ENCODE data around the gene CACNA1C. TPM values are rescaled to one million over a fixed set of nuclear protein-coding genes. Genes with fewer than 3 reads are reported as not detected.

CACNA1C gene
- total RNA-seq, 5 donors from 2014 or later (not counting 1 experiment from before 2014, with no cell fraction given) = 0.10 to 0.26 (median 0.16) TPM

- Histone ChIP-seq H3K36me3 (ENCODE audit: control insufficient read depth in 2 of 2, extremely low read depth in 1 of 2, insufficient read depth in 1 of 2, low read length in 1 of 2) (no peaks in the 10 kb centered on the region), H3K27ac (ENCODE audit: low read length) (no peak overlapping the region), H3K27me3 (replicated peaks in 1 of 2; ENCODE audit: control insufficient read depth in 2 of 2, extremely low read depth in 1 of 2, insufficient read depth in 2 of 2, low read length in 1 of 2) (peaks cover 0 to 11% of the 10 kb centered on the region in 2 experiments), H3K4me1 (ENCODE audit: control insufficient read depth in 1 of 2, extremely low read depth in 1 of 2, insufficient read depth in 2 of 2, low read length in 2 of 2) (no peaks in the 10 kb centered on the region), H3K9me3 (no peaks in the 10 kb centered on the region), H3K4me3 (ENCODE audit: control insufficient read depth in 1 of 2, extremely low read depth in 1 of 2, low read length in 1 of 2) (no peak overlapping the region)
- no peak overlapping the region for H3K4me3 Mint-ChIP-seq
- CTCF ChIA-PET = no interaction called here
- no peaks in the 10 kb centered on the region for H3K9me3 Mint-ChIP-seq
- WGBS (ENCODE audit: insufficient coverage) = no CpG with 5 or more reads among the region's 3 CpGs
- DNase-seq = no peak
- H3K4me1 Mint-ChIP-seq = no peaks in the 10 kb centered on the region
- H3K27me3 Mint-ChIP-seq = peaks cover 0 to 7% of the 10 kb centered on the region in 2 donors
- no peaks in the 10 kb centered on the region for H3K36me3 Mint-ChIP-seq
- no peak for ATAC-seq (replicated peaks in 1 of 4)
- H3K27ac Mint-ChIP-seq = no peak overlapping the region
- POLR2A ChIA-PET = no interaction called here
These were observed 333.8 kb downstream of the CACNA1C start for GRCh38 chr12:2386566-2386965.

- CTCF ChIA-PET = no interaction called here
- POLR2A ChIA-PET = no interaction called here
- no peaks in the 10 kb centered on the region for H3K36me3 ChIP-seq (ENCODE audit: control insufficient read depth in 2 of 2, extremely low read depth in 1 of 2, insufficient read depth in 1 of 2, low read length in 1 of 2)
- ATAC-seq (replicated peaks in 1 of 4) (no peak), DNase-seq (no peak)
- H3K9me3 ChIP-seq = no peaks in the 10 kb centered on the region
- H3K4me1 ChIP-seq (ENCODE audit: control insufficient read depth in 1 of 2, extremely low read depth in 1 of 2, insufficient read depth in 2 of 2, low read length in 2 of 2) = no peaks in the 10 kb centered on the region
- H3K27me3 ChIP-seq (replicated peaks in 1 of 2; ENCODE audit: control insufficient read depth in 2 of 2, extremely low read depth in 1 of 2, insufficient read depth in 2 of 2, low read length in 1 of 2) = peaks cover 0 to 8% of the 10 kb centered on the region in 2 experiments
- Mint-ChIP-seq H3K9me3 (no peaks in the 10 kb centered on the region), H3K4me3 (no peak overlapping the region), H3K4me1 (no peaks in the 10 kb centered on the region), H3K27ac (no peak overlapping the region), H3K27me3 (peaks cover 0 to 7% of the 10 kb centered on the region in 2 donors), H3K36me3 (no peaks in the 10 kb centered on the region)
- 33% methylated on average over 12 of the region's 12 CpGs for WGBS (ENCODE audit: insufficient coverage)
- no peak overlapping the region for H3K4me3 ChIP-seq (ENCODE audit: control insufficient read depth in 1 of 2, extremely low read depth in 1 of 2, low read length in 1 of 2)
- H3K27ac ChIP-seq (ENCODE audit: low read length) = no peak overlapping the region
These were observed 334.5 kb downstream of the CACNA1C start for GRCh38 chr12:2387103-2387834.

- no peaks in the 10 kb centered on the region for H3K4me1 ChIP-seq (ENCODE audit: control insufficient read depth in 1 of 2, extremely low read depth in 1 of 2, insufficient read depth in 2 of 2, low read length in 2 of 2)
- Mint-ChIP-seq H3K9me3 (no peaks in the 10 kb centered on the region), H3K36me3 (no peaks in the 10 kb centered on the region), H3K4me1 (no peaks in the 10 kb centered on the region), H3K27ac (no peak overlapping the region), H3K27me3 (peaks cover 0 to 7% of the 10 kb centered on the region in 2 donors), H3K4me3 (no peak overlapping the region)
- no peaks in the 10 kb centered on the region for H3K9me3 ChIP-seq
- no peak overlapping the region for H3K4me3 ChIP-seq (ENCODE audit: control insufficient read depth in 1 of 2, extremely low read depth in 1 of 2, low read length in 1 of 2)
- DNase-seq (no peak), ATAC-seq (replicated peaks in 1 of 4) (no peak)
- peaks cover 0 to 8% of the 10 kb centered on the region in 2 experiments for H3K27me3 ChIP-seq (replicated peaks in 1 of 2; ENCODE audit: control insufficient read depth in 2 of 2, extremely low read depth in 1 of 2, insufficient read depth in 2 of 2, low read length in 1 of 2)
- no peaks in the 10 kb centered on the region for H3K36me3 ChIP-seq (ENCODE audit: control insufficient read depth in 2 of 2, extremely low read depth in 1 of 2, insufficient read depth in 1 of 2, low read length in 1 of 2)
- WGBS (ENCODE audit: insufficient coverage) = 92% methylated on average over 4 of the region's 5 CpGs
- no peak overlapping the region for H3K27ac ChIP-seq (ENCODE audit: low read length)
- ChIA-PET POLR2A (no interaction called here), CTCF (interaction anchor here in 1 of 2 donors (1.0 kb wide), 1 partner anchor 35 kb away, joined by 4 read pairs; no protein-coding TSS in a partner anchor)
These were observed 336.4 kb downstream of the CACNA1C start for GRCh38 chr12:2389079-2389790.

GRCh38 chr12:2390133-2390532, 337.3 kb downstream of the CACNA1C start:
- ChIA-PET CTCF (interaction anchor here (0.7 to 1.0 kb wide), 2 partner anchors 34 to 783 kb away, joined by 3 to 4 read pairs; no protein-coding TSS in a partner anchor), POLR2A (no interaction called here)
- Mint-ChIP-seq H3K27ac (no peak overlapping the region), H3K36me3 (no peaks in the 10 kb centered on the region), H3K9me3 (no peaks in the 10 kb centered on the region), H3K4me3 (no peak overlapping the region), H3K27me3 (peaks cover 0 to 4% of the 10 kb centered on the region in 2 donors), H3K4me1 (no peaks in the 10 kb centered on the region)
- 85% methylated on average over 3 of the region's 4 CpGs for WGBS (ENCODE audit: insufficient coverage)
- no peaks in the 10 kb centered on the region for H3K36me3 ChIP-seq (ENCODE audit: control insufficient read depth in 2 of 2, extremely low read depth in 1 of 2, insufficient read depth in 1 of 2, low read length in 1 of 2)
- ATAC-seq (replicated peaks in 1 of 4) = no peak
- H3K27me3 ChIP-seq (replicated peaks in 1 of 2; ENCODE audit: control insufficient read depth in 2 of 2, extremely low read depth in 1 of 2, insufficient read depth in 2 of 2, low read length in 1 of 2) = peaks cover 0 to 8% of the 10 kb centered on the region in 2 experiments
- H3K4me3 ChIP-seq (ENCODE audit: control insufficient read depth in 1 of 2, extremely low read depth in 1 of 2, low read length in 1 of 2) = no peak overlapping the region
- no peak for DNase-seq
- no peaks in the 10 kb centered on the region for H3K4me1 ChIP-seq (ENCODE audit: control insufficient read depth in 1 of 2, extremely low read depth in 1 of 2, insufficient read depth in 2 of 2, low read length in 2 of 2)
- H3K9me3 ChIP-seq = no peaks in the 10 kb centered on the region
- no peak overlapping the region for H3K27ac ChIP-seq (ENCODE audit: low read length)

- DNase-seq (no peak), ATAC-seq (replicated peaks in 1 of 4) (no peak)
- Mint-ChIP-seq H3K36me3 (no peaks in the 10 kb centered on the region), H3K27me3 (peaks cover 0 to 2% of the 10 kb centered on the region in 2 donors), H3K4me1 (no peaks in the 10 kb centered on the region), H3K27ac (no peak overlapping the region), H3K9me3 (no peaks in the 10 kb centered on the region), H3K4me3 (no peak overlapping the region)
- H3K4me1 ChIP-seq (ENCODE audit: control insufficient read depth in 1 of 2, extremely low read depth in 1 of 2, insufficient read depth in 2 of 2, low read length in 2 of 2) = no peaks in the 10 kb centered on the region
- H3K9me3 ChIP-seq = no peaks in the 10 kb centered on the region
- 87% methylated on average over 10 of the region's 10 CpGs for WGBS (ENCODE audit: insufficient coverage)
- peaks cover 0 to 8% of the 10 kb centered on the region in 2 experiments for H3K27me3 ChIP-seq (replicated peaks in 1 of 2; ENCODE audit: control insufficient read depth in 2 of 2, extremely low read depth in 1 of 2, insufficient read depth in 2 of 2, low read length in 1 of 2)
- H3K36me3 ChIP-seq (ENCODE audit: control insufficient read depth in 2 of 2, extremely low read depth in 1 of 2, insufficient read depth in 1 of 2, low read length in 1 of 2) = no peaks in the 10 kb centered on the region
- ChIA-PET POLR2A (no interaction called here), CTCF (interaction anchor here in 1 of 2 donors (0.7 kb wide), 1 partner anchor 782 kb away, joined by 3 read pairs; no protein-coding TSS in a partner anchor)
- no peak overlapping the region for H3K27ac ChIP-seq (ENCODE audit: low read length)
- no peak overlapping the region for H3K4me3 ChIP-seq (ENCODE audit: control insufficient read depth in 1 of 2, extremely low read depth in 1 of 2, low read length in 1 of 2)
These were observed 338.1 kb downstream of the CACNA1C start for GRCh38 chr12:2390850-2391390.

- no peaks in the 10 kb centered on the region for H3K4me1 Mint-ChIP-seq
- H3K36me3 Mint-ChIP-seq = no peaks in the 10 kb centered on the region
- 90% methylated on average over 2 of the region's 9 CpGs for WGBS (ENCODE audit: insufficient coverage)
- Histone ChIP-seq H3K27me3 (replicated peaks in 1 of 2; ENCODE audit: control insufficient read depth in 2 of 2, extremely low read depth in 1 of 2, insufficient read depth in 2 of 2, low read length in 1 of 2) (peaks cover 0 to 8% of the 10 kb centered on the region in 2 experiments), H3K4me3 (ENCODE audit: control insufficient read depth in 1 of 2, extremely low read depth in 1 of 2, low read length in 1 of 2) (no peak overlapping the region), H3K9me3 (no peaks in the 10 kb centered on the region), H3K27ac (ENCODE audit: low read length) (no peak overlapping the region), H3K36me3 (ENCODE audit: control insufficient read depth in 2 of 2, extremely low read depth in 1 of 2, insufficient read depth in 1 of 2, low read length in 1 of 2) (no peaks in the 10 kb centered on the region), H3K4me1 (ENCODE audit: control insufficient read depth in 1 of 2, extremely low read depth in 1 of 2, insufficient read depth in 2 of 2, low read length in 2 of 2) (no peaks in the 10 kb centered on the region)
- ATAC-seq (replicated peaks in 1 of 4) (no peak), DNase-seq (no peak)
- H3K9me3 Mint-ChIP-seq = no peaks in the 10 kb centered on the region
- H3K27ac Mint-ChIP-seq = no peak overlapping the region
- POLR2A ChIA-PET = no interaction called here
- CTCF ChIA-PET = no interaction called here
- no peak overlapping the region for H3K4me3 Mint-ChIP-seq
- peaks cover 0 to 2% of the 10 kb centered on the region in 2 donors for H3K27me3 Mint-ChIP-seq
These were observed 339.0 kb downstream of the CACNA1C start for GRCh38 chr12:2391740-2392331.

Measured in T-cell (primary cell).